ENCODE results near the gene EDDM13. TPM values are rescaled to one million over a fixed set of nuclear protein-coding genes. Genes with fewer than 3 reads are reported as not detected.

EDDM13 gene
- total and polyA plus RNA-seq, 2 of the 13 experiments (the other 11 are each of a cell fraction or from before 2014, with no cell fraction given): not detected

DNA sequence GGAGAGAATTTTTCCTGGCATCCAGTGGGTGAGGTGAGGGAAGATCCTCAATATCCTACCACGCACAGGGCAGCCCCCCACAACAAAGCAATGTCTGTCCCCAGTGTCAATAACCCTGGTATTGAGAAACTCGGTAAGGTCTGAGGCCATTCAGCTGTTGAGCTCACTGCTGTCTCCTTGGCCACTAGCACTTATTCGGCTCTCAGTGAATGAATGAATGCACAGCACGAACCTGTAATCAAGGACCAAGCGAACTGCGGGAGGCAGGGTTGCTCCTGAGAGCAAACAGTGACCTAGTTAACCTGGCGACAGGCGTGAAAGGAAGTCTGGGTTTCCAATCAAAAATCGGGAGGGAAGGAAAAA is 41.5 kb downstream of the EDDM13 start (continued):
- TF ChIP-seq, protein P1, sequence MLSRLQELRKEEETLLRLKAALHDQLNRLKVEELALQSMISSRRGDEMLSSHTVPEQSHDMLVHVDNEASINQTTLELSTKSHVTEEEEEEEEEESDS (CRISPR knock-in tag; IDR thresholded peaks at IDR 0.05; ENCODE audit: borderline replicate concordance): no peak
- no peak for TF ChIP-seq ZNF30 (CRISPR knock-in tag; IDR thresholded peaks at IDR 0.05)
- TF ChIP-seq ZNF891 (CRISPR knock-in tag; IDR thresholded peaks at IDR 0.05): no peak
- TF ChIP-seq GABPA (IDR thresholded peaks at IDR 0.05; ENCODE audit: low read depth, low read length): no peak
- TF ChIP-seq GABPA (CRISPR knock-in tag; IDR thresholded peaks at IDR 0.05; ENCODE audit: low read depth): no peak
- TF ChIP-seq, protein P2, sequence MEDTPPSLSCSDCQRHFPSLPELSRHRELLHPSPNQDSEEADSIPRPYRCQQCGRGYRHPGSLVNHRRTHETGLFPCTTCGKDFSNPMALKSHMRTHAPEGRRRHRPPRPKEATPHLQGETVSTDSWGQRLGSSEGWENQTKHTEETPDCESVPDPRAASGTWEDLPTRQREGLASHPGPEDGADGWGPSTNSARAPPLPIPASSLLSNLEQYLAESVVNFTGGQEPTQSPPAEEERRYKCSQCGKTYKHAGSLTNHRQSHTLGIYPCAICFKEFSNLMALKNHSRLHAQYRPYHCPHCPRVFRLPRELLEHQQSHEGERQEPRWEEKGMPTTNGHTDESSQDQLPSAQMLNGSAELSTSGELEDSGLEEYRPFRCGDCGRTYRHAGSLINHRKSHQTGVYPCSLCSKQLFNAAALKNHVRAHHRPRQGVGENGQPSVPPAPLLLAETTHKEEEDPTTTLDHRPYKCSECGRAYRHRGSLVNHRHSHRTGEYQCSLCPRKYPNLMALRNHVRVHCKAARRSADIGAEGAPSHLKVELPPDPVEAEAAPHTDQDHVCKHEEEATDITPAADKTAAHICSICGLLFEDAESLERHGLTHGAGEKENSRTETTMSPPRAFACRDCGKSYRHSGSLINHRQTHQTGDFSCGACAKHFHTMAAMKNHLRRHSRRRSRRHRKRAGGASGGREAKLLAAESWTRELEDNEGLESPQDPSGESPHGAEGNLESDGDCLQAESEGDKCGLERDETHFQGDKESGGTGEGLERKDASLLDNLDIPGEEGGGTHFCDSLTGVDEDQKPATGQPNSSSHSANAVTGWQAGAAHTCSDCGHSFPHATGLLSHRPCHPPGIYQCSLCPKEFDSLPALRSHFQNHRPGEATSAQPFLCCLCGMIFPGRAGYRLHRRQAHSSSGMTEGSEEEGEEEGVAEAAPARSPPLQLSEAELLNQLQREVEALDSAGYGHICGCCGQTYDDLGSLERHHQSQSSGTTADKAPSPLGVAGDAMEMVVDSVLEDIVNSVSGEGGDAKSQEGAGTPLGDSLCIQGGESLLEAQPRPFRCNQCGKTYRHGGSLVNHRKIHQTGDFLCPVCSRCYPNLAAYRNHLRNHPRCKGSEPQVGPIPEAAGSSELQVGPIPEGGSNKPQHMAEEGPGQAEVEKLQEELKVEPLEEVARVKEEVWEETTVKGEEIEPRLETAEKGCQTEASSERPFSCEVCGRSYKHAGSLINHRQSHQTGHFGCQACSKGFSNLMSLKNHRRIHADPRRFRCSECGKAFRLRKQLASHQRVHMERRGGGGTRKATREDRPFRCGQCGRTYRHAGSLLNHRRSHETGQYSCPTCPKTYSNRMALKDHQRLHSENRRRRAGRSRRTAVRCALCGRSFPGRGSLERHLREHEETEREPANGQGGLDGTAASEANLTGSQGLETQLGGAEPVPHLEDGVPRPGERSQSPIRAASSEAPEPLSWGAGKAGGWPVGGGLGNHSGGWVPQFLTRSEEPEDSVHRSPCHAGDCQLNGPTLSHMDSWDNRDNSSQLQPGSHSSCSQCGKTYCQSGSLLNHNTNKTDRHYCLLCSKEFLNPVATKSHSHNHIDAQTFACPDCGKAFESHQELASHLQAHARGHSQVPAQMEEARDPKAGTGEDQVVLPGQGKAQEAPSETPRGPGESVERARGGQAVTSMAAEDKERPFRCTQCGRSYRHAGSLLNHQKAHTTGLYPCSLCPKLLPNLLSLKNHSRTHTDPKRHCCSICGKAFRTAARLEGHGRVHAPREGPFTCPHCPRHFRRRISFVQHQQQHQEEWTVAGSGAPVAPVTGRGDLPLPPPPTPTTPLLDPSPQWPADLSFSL (CRISPR knock-in tag; IDR thresholded peaks at IDR 0.05): no peak
- no peak for TF ChIP-seq ZNF709 (CRISPR knock-in tag; IDR thresholded peaks at IDR 0.05)
- peak; percentile 61; the same call in 1 of the 2 replicates for TF ChIP-seq RXRB (CRISPR knock-in tag; IDR thresholded peaks at IDR 0.05; ENCODE audit: borderline replicate concordance)
- TF ChIP-seq, protein P3, sequence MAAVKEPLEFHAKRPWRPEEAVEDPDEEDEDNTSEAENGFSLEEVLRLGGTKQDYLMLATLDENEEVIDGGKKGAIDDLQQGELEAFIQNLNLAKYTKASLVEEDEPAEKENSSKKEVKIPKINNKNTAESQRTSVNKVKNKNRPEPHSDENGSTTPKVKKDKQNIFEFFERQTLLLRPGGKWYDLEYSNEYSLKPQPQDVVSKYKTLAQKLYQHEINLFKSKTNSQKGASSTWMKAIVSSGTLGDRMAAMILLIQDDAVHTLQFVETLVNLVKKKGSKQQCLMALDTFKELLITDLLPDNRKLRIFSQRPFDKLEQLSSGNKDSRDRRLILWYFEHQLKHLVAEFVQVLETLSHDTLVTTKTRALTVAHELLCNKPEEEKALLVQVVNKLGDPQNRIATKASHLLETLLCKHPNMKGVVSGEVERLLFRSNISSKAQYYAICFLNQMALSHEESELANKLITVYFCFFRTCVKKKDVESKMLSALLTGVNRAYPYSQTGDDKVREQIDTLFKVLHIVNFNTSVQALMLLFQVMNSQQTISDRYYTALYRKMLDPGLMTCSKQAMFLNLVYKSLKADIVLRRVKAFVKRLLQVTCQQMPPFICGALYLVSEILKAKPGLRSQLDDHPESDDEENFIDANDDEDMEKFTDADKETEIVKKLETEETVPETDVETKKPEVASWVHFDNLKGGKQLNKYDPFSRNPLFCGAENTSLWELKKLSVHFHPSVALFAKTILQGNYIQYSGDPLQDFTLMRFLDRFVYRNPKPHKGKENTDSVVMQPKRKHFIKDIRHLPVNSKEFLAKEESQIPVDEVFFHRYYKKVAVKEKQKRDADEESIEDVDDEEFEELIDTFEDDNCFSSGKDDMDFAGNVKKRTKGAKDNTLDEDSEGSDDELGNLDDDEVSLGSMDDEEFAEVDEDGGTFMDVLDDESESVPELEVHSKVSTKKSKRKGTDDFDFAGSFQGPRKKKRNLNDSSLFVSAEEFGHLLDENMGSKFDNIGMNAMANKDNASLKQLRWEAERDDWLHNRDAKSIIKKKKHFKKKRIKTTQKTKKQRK (IDR thresholded peaks at IDR 0.05; ENCODE audit: low read length): no peak
- TF ChIP-seq ZNF670 (CRISPR knock-in tag; IDR thresholded peaks at IDR 0.05; ENCODE audit: borderline replicate concordance): no peak
- TF ChIP-seq, protein P4, sequence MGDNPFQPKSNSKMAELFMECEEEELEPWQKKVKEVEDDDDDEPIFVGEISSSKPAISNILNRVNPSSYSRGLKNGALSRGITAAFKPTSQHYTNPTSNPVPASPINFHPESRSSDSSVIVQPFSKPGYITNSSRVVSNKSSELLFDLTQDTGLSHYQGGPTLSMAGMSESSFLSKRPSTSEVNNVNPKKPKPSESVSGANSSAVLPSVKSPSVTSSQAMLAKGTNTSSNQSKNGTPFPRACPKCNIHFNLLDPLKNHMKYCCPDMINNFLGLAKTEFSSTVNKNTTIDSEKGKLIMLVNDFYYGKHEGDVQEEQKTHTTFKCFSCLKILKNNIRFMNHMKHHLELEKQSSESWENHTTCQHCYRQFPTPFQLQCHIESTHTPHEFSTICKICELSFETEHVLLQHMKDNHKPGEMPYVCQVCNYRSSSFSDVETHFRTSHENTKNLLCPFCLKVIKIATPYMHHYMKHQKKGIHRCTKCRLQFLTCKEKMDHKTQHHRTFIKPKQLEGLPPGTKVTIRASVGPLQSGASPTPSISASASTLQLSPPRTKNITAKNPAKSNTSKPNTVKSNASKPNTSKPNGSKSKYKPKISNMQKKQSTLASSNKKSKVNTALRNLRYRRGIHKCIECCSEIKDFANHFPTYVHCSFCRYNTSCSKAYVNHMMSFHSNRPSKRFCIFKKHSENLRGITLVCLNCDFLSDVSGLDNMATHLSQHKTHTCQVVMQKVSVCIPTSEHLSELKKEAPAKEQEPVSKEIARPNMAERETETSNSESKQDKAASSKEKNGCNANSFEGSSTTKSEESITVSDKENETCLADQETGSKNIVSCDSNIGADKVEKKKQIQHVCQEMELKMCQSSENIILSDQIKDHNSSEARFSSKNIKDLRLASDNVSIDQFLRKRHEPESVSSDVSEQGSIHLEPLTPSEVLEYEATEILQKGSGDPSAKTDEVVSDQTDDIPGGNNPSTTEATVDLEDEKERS (CRISPR knock-in tag; IDR thresholded peaks at IDR 0.05): peak; percentile 68; the same call in 1 of the 2 replicates
- TF ChIP-seq, protein P5, sequence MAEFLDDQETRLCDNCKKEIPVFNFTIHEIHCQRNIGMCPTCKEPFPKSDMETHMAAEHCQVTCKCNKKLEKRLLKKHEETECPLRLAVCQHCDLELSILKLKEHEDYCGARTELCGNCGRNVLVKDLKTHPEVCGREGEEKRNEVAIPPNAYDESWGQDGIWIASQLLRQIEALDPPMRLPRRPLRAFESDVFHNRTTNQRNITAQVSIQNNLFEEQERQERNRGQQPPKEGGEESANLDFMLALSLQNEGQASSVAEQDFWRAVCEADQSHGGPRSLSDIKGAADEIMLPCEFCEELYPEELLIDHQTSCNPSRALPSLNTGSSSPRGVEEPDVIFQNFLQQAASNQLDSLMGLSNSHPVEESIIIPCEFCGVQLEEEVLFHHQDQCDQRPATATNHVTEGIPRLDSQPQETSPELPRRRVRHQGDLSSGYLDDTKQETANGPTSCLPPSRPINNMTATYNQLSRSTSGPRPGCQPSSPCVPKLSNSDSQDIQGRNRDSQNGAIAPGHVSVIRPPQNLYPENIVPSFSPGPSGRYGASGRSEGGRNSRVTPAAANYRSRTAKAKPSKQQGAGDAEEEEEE (CRISPR knock-in tag; IDR thresholded peaks at IDR 0.05; ENCODE audit: borderline replicate concordance): no peak
- TF ChIP-seq ARNT (IDR thresholded peaks at IDR 0.05): no peak
- TF ChIP-seq, protein P6, sequence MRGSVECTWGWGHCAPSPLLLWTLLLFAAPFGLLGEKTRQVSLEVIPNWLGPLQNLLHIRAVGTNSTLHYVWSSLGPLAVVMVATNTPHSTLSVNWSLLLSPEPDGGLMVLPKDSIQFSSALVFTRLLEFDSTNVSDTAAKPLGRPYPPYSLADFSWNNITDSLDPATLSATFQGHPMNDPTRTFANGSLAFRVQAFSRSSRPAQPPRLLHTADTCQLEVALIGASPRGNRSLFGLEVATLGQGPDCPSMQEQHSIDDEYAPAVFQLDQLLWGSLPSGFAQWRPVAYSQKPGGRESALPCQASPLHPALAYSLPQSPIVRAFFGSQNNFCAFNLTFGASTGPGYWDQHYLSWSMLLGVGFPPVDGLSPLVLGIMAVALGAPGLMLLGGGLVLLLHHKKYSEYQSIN (CRISPR knock-in tag; IDR thresholded peaks at IDR 0.05; ENCODE audit: borderline replicate concordance): no peak
